ENCODE results near the gene TRA2B. TPM values are rescaled to one million over a fixed set of nuclear protein-coding genes. Genes with fewer than 3 reads are reported as not detected.

Gene TRA2B
- total RNA-seq, 4 donors from 2014 or later = 87.1 to 181 (median 129) TPM

DNA sequence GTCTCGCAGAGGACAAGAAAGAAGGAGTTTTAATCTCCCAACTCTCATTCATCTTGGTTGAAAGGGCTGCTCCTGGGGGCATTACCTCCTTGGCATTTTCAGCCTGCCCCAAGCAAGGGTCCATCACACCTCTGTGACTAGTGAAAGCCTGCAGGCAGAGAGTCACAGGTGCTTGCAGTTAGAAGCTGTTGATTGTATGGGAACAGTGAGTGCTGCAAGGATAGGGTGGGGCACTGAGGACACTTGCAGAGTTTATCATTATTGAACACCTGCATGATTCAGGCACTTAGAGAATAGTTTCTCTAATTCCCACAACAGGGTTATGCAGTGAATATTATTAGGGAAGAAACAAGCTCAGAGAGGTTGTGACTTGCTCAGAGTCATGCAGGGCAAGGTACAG lies 71.3 kb downstream of the TRA2B start:
- Histone ChIP-seq H3K27me3 (peaks cover 2% of the 10 kb centered on the region), H3K36me3 (no peaks in the 10 kb centered on the region), H3K4me3 (no peak overlapping the region), H3K9me3 (no peaks in the 10 kb centered on the region), H3K4me1 (no peaks in the 10 kb centered on the region), H3K27ac (no peak overlapping the region)
- no peak for ATAC-seq
- TF ChIP-seq POLR2AphosphoS5 (IDR thresholded peaks at IDR 0.05) (no peak), POLR2A (IDR thresholded peaks at IDR 0.05) (no peak), EP300 (IDR thresholded peaks at IDR 0.05) (no peak)
- TF ChIP-seq, protein P1, sequence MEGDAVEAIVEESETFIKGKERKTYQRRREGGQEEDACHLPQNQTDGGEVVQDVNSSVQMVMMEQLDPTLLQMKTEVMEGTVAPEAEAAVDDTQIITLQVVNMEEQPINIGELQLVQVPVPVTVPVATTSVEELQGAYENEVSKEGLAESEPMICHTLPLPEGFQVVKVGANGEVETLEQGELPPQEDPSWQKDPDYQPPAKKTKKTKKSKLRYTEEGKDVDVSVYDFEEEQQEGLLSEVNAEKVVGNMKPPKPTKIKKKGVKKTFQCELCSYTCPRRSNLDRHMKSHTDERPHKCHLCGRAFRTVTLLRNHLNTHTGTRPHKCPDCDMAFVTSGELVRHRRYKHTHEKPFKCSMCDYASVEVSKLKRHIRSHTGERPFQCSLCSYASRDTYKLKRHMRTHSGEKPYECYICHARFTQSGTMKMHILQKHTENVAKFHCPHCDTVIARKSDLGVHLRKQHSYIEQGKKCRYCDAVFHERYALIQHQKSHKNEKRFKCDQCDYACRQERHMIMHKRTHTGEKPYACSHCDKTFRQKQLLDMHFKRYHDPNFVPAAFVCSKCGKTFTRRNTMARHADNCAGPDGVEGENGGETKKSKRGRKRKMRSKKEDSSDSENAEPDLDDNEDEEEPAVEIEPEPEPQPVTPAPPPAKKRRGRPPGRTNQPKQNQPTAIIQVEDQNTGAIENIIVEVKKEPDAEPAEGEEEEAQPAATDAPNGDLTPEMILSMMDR (IDR thresholded peaks at IDR 0.05) = no peak
- 80% methylated on average over 1 of the region's 1 CpG; no CpG with 5 or more reads in 1 of the 2 donors for WGBS, 2 donors (ENCODE audit: low coverage in 1 of 2)

Other genes starting within 250 kb of the TRA2B start
- gene IGF2BP2, start 113.0 kb downstream of the TRA2B start, total RNA-seq = 10 to 100 TPM in 2 of 4 donors, 1 to 10 TPM in 2; 3.9 to 13.5 (median 8.1) TPM
- 10 to 100 TPM in 2 of 4 donors, 1 to 10 TPM in 2; 5.9 to 15.5 (median 9.7) TPM for gene ETV5, start 171.1 kb upstream of the TRA2B start, total RNA-seq

Measured in gastroesophageal sphincter (tissue), 4 donors.